T-helper 1 cell (primary cell): ENCODE data around the gene DCTN2.
"Not testable (repeated sequence)": the region's sequence is repeated elsewhere in the genome, so short reads cannot be mapped to it uniquely, and the experiment has no call there.

Experiments
- DNase-seq, 5 donors: peaks; one replicate each; pipeline ENCODE4 v3.0.0-alpha.2; 2012 to 2020

Gene DCTN2

DNA sequence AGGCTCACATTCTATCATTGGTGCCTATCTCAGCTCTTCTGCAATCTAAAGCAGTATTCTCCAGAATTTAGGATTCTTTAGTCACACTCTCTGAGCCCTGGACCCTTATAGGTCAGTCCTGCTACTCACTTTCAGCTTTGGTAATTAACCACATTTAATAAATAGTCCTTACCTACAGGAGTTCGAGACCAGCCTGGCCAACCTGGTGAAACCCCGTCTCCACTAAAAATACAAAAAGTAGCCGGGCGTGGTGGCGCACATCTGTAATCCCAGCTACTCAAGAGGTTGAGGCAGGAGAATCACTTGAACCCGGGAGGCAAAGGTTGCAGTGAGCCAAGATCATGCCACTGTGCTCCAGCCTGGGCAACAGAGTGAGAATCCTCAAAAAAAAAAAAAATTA lies 33.3 kb downstream of the DCTN2 start:
- not testable (repeated sequence) for DNase-seq

DNA sequence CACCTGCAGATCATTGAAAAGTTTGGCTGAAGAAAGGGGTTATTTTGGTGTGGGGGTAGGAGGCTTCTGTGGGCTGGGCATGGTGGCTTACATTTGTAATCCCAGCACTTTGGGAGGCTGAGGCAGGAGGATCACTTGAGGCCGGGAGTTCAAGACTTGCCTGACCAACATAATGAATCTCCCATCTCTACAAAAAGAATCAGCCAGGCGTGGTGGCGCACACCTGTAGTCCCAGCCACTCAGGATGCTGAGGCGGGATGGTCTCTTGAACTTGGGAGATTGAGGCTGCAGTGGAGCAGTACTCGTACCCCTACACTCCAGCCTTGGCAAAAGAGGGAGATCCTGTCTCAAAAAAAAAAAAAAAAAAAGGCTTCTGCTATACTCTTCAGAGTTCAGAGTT lies 33.7 kb downstream of the DCTN2 start:
- no peak for DNase-seq

DNA sequence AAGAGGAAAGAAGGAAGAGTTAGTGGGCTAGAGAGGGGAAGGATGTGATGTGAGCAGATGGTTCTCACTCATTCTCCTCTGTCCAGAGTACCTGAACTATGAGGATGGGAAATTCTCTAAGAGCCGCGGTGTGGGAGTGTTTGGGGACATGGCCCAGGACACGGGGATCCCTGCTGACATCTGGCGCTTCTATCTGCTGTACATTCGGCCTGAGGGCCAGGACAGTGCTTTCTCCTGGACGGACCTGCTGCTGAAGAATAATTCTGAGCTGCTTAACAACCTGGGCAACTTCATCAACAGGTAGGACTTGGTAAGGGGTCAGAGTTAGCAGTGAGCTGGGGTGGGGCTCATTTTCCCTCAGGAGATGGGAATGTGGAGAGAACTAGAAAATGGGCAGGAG lies 34.3 kb downstream of the DCTN2 start:
- DNase-seq: no peak

DNA sequence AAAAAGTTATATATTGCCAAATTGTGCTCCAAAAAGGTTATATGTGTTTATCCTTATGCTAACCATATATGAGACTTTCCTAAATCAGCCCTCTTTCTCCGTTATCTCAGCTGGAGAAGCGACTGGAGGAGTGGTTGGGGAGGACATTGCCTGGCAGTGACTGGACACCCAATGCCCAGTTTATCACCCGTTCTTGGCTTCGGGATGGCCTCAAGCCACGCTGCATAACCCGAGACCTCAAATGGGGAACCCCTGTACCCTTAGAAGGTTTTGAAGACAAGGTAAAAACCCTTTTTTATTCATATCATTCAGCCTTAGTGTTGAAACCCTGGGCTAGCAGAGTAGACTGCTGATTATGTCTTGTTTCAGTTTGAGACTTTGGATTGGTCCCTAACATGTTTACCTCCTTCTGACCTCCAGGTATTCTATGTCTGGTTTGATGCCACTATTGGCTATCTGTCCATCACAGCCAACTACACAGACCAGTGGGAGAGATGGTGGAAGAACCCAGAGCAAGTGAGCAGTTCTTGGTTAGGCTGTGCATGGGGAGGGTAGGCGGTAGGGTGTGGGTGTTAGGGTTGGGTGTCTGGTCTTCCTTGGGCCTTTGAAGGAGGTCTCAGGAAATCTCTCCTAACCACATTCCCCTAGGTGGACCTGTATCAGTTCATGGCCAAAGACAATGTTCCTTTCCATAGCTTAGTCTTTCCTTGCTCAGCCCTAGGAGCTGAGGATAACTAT lies 35.2 kb downstream of the DCTN2 start:
- no peak for DNase-seq

- DNase-seq: no peak
Observed at GRCh38 chr12:57511161-57511560, 35.8 kb downstream of the DCTN2 start.

- not testable (repeated sequence) for DNase-seq
Observed at GRCh38 chr12:57507796-57508195, 39.2 kb downstream of the DCTN2 start.

DNA sequence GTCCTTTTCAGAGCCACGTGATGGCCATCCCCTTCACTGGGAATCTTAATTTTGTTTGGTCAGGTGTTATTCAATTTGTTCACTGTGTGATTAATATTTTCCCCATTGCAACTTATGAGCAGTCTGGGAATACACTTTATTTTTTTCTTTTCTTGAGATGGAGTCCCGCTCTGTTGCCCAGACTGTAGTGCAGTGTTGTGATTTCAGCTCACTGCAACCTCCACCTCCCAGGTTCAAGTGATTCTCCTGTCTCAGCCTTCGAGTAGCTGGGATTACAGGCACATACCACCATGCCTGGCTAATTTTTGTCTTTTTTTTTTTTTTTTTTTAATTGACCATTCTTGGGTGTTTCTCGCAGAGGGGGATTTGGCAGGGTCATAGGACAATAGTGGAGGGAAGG lies 40.5 kb downstream of the DCTN2 start:
- not testable (repeated sequence) for DNase-seq

DNA sequence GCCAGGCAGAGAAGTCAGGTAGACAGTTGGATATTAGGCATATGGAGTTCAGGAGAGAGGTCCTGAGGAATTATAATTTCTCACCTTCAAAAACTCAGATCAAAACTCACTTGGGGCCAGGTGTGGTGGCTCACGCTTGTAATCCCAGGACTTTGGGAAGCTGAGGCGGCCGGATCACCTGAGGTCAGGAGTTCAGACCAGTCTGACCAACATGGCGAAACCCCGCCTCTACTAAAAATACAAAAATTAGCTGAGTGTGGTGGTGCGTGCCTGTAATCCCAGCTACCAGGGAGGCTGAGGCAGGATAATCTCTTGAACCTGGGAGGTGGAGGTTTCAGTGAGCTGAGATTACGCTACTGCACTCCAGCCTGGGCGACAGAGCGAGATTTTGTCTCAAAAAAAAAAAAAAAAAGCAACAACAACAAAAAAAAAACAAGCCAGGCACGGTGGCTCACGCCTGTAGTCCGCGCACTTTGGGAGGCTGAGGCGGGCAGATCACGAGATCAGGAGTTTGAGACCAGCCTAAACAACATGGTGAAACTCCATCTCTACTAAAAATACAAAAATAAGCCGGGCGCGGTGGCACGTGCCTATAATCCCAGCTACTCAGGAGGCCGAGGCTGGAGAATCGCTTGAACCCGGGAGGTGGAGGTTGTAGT lies 44.6 kb downstream of the DCTN2 start:
- not testable (repeated sequence) for DNase-seq

GRCh38 chr12:57500213-57500612 lies 46.8 kb downstream of the DCTN2 start:
- no peak for DNase-seq

- no peak for DNase-seq
Observed at GRCh38 chr12:57498571-57498970, 48.4 kb downstream of the DCTN2 start.

- no peak for DNase-seq
Observed at GRCh38 chr12:57498132-57498502, 48.9 kb downstream of the DCTN2 start.

- DNase-seq: no peak
Observed at GRCh38 chr12:57497223-57498131, 49.5 kb downstream of the DCTN2 start.

GRCh38 chr12:57496822-57497221 lies 50.2 kb downstream of the DCTN2 start:
- no peak for DNase-seq

GRCh38 chr12:57495051-57495701 lies 51.8 kb downstream of the DCTN2 start:
- not testable (repeated sequence) for DNase-seq

DNA sequence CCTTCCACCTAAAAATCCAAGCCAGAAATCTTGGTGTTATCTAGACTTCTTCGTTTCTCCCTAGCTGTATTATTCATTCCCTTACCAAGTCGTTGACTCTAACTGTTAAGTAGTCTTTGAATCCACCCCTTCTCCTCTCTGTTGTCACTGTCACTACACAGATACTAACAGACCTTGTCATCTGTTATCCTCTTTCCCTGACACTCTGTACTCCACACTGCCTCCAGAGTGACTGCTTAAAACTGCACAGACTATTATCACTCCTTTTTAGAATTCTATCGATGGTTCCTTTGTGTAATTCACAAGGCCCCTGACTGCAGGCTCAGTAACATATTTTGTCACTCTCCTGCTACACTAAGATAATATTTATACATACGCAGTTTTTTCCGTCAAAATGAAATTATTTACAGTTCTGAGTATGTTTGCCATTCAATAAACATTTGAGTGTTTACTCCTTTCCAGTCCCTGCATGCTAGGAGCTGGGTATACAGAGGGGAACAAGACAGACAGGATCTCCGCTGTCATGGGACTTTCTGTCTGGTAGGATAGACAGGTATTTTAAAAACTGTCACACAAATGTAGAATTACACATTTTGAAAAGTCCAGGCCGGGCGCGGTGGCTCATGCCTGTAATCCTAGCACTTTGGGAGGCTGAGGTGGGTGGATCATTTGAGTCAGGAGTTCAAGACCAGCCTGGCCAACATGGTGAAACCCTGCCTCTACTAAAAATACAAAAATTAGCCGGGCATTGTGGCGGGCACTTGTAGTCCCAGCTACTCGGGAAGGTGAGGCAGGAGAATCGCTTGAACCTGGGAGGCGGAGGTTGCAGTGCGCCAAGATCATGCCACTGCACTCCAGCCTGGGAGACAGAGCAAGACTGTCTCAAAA lies 55.4 kb downstream of the DCTN2 start:
- DNase-seq: no peak

GRCh38 chr12:57490126-57490525 lies 56.9 kb downstream of the DCTN2 start:
- DNase-seq: no peak

DNA sequence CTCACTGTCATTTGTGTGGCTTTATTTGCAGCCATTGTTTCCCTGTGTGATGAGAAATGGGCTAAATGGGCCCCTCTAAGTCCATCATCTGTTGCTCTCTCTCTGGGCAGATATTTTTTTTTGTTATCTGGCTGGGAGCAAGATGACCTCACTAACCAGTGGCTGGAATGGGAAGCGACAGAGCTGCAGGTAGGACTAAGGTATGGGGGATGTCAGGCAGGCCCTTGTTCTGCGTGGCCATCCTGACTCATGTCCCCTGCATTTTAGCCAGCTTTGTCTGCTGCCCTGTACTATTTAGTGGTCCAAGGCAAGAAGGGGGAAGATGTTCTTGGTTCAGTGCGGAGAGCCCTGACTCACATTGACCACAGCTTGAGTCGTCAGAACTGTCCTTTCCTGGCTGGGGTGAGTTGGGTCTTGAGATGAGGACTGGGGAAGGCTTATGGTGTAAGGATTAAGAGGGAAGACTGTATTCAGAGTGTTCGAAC lies 57.8 kb downstream of the DCTN2 start:
- no peak for DNase-seq

DNA sequence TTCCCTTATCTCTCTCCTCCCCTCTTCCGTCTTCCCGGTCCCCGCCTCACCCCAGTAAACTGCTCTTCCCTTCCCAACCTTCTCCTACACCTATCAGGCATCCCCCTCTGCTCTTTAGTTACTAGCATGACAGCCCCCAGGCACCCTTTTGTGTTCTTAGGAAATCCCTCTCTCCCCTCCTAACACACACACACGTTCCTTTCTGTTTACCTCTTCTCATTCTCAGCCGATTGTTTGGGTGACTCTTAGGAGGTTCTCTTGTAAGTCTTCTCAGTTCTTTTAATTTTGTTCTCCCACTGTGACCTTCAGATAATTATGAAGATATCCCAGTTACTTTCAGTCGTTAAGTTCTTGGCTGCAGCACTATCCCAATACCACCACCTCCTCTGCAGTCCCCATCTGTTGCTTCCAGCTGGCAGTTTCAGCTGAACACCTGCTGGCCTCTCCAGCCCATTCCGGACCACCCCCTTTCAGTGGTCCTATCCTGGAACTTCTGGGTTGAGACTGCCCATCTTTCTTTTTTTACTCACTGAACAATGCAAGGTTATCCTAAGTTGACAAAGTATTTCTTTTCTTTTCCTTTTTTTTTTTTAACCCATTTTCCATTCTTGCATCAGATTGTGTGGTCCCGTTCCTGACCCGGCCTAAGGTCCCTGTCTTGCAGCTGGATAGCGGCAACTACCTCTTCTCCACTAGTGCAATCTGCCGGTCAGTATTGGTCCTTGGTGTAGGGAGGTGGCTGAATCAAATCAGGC lies 58.4 kb downstream of the DCTN2 start:
- DNase-seq: no peak

DNA sequence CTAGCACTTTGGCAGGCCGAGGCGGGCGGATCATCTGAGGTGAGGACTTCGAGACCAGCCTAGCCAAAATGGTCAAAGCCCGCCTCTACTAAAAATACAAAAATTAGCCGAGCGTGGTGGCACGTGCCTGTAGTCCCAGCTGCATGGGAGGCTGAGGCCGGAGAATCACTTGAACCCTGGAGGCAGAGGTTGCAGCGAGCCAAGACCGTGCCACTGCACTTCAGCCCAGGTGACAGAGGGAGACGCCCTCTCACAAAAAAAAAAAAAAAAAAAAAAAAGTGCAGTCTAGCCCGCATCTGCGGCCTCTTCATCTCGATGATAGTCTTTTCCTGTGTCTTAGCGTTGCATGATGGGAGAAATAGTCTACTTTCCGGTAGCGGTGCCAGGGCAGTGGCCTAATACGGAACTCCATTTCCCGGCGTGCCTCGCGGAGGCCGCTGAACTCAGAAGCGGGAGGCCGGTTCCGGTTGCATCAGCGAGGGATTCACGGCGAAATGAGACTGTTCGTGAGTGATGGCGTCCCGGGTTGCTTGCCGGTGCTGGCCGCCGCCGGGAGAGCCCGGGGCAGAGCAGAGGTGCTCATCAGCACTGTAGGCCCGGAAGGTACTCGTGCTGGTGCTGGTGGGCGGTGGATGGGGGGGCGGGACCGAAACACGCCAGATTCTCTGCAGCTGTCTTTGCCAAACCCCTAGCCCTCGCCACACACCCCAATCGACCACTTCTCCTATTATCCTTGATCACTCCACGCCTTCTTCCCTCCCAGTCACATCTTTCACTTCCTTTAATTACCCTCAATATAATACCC lies 59.2 kb downstream of the DCTN2 start, which contains the start of gene MARS1:
MARS1 (plus strand) TSS at position 472 of the 805 bp plus-strand sequence; CDS start at position 495, 23 bp downstream.
- DNase-seq: peak; percentile 81 to 98 (median 90)

GRCh38 chr12:57487055-57487596 lies 59.9 kb downstream of the DCTN2 start:
- no peak for DNase-seq
